Endothelial cell of umbilical vein (primary cell): ENCODE measurements around the gene RGS7BP.

Source experiments
- EZH2 ChIP-seq: IDR thresholded peaks from 2 replicates; pipeline ENCODE4 v1.6.1; 2012; ENCODE audit warnings: borderline replicate concordance, low read depth, mild to moderate bottlenecking, moderate library complexity, low read length, inconsistent platforms; ENCODE audit not compliant: severe bottlenecking
- GATA2 ChIP-seq: IDR thresholded peaks from 2 replicates; pipeline ENCODE4 v1.7.0; 2011; ENCODE audit warnings: low read depth, mild to moderate bottlenecking, moderate library complexity, mixed read lengths, low read length; ENCODE audit not compliant: insufficient read length, insufficient read depth
- MYC ChIP-seq: IDR thresholded peaks from one replicate; pipeline ENCODE4 v1.6.1; 2011; ENCODE audit warnings: mild to moderate bottlenecking, low read depth, low read length
- POLR2A ChIP-seq: IDR thresholded peaks from 2 replicates; pipeline ENCODE4 v1.6.1; 2012; ENCODE audit warnings: low read depth, mild to moderate bottlenecking, control low read depth, low read length
- POLR2AphosphoS5 ChIP-seq: IDR thresholded peaks from 2 replicates; pipeline ENCODE4 v1.6.1; 2012; ENCODE audit warnings: low read depth, mild to moderate bottlenecking, control low read depth, low read length, moderate library complexity; ENCODE audit not compliant: insufficient read depth
- TF ChIP-seq, protein P1 (sequence below), 2 donors: IDR thresholded peaks; 1 replicate in 1 of 2; 2 replicates in 1 of 2; pipeline ENCODE4 v1.5.1; 2011; ENCODE audit warnings: low read length in 2 of 2, mild to moderate bottlenecking in 2 of 2, moderate library complexity in 2 of 2, control low read depth in 1 of 2, inconsistent platforms in 1 of 2, low read depth in 1 of 2; ENCODE audit not compliant: insufficient read depth in 1 of 2; ENCODE audit errors: extremely low read depth in 1 of 2
- TF ChIP-seq, protein P2 (sequence below): IDR thresholded peaks from 2 replicates; pipeline ENCODE4 v1.6.1; 2011; ENCODE audit not compliant: insufficient read depth, insufficient read length

GRCh38 chr5:64557911-64558310 lies 52.1 kb downstream of the RGS7BP start:
- no peak for TF ChIP-seq POLR2AphosphoS5
- TF ChIP-seq, protein P1, sequence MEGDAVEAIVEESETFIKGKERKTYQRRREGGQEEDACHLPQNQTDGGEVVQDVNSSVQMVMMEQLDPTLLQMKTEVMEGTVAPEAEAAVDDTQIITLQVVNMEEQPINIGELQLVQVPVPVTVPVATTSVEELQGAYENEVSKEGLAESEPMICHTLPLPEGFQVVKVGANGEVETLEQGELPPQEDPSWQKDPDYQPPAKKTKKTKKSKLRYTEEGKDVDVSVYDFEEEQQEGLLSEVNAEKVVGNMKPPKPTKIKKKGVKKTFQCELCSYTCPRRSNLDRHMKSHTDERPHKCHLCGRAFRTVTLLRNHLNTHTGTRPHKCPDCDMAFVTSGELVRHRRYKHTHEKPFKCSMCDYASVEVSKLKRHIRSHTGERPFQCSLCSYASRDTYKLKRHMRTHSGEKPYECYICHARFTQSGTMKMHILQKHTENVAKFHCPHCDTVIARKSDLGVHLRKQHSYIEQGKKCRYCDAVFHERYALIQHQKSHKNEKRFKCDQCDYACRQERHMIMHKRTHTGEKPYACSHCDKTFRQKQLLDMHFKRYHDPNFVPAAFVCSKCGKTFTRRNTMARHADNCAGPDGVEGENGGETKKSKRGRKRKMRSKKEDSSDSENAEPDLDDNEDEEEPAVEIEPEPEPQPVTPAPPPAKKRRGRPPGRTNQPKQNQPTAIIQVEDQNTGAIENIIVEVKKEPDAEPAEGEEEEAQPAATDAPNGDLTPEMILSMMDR (IDR thresholded peaks at IDR 0.05; ENCODE audit: extremely low read depth in 1 of 2, insufficient read depth in 1 of 2, low read depth in 1 of 2, low read length in 2 of 2): no peak
- TF ChIP-seq POLR2A: no peak
- no peak for TF ChIP-seq MYC
- no peak for TF ChIP-seq EZH2
- TF ChIP-seq, protein P2, sequence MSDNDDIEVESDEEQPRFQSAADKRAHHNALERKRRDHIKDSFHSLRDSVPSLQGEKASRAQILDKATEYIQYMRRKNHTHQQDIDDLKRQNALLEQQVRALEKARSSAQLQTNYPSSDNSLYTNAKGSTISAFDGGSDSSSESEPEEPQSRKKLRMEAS: no peak
- TF ChIP-seq GATA2: no peak
